GM12864 (cell line): ENCODE data around the gene SYNE1.
A peak's percentile ranks its signal among the peaks of the same experiment; 100 is the strongest.
"Not testable (repeated sequence)": the region's sequence is repeated elsewhere in the genome, so short reads cannot be mapped to it uniquely, and the experiment has no call there.

Experiments used
- DNase-seq: peaks from one replicate; pipeline ENCODE4 v3.0.0-alpha.2; 2011; ENCODE audit warnings: low read depth
- H3K4me3 ChIP-seq: 2 replicates; pipeline ENCODE4 v1.5.1; 2011; ENCODE audit warnings: mild to moderate bottlenecking, low read depth, low read length, control low read depth
- TF ChIP-seq, protein P1 (sequence below): IDR thresholded peaks from 2 replicates; pipeline ENCODE4 v1.5.1; 2011; ENCODE audit warnings: low read depth, mild to moderate bottlenecking, moderate library complexity, low read length, control low read depth, inconsistent platforms; ENCODE audit errors: missing control alignments

Gene SYNE1, protein sequence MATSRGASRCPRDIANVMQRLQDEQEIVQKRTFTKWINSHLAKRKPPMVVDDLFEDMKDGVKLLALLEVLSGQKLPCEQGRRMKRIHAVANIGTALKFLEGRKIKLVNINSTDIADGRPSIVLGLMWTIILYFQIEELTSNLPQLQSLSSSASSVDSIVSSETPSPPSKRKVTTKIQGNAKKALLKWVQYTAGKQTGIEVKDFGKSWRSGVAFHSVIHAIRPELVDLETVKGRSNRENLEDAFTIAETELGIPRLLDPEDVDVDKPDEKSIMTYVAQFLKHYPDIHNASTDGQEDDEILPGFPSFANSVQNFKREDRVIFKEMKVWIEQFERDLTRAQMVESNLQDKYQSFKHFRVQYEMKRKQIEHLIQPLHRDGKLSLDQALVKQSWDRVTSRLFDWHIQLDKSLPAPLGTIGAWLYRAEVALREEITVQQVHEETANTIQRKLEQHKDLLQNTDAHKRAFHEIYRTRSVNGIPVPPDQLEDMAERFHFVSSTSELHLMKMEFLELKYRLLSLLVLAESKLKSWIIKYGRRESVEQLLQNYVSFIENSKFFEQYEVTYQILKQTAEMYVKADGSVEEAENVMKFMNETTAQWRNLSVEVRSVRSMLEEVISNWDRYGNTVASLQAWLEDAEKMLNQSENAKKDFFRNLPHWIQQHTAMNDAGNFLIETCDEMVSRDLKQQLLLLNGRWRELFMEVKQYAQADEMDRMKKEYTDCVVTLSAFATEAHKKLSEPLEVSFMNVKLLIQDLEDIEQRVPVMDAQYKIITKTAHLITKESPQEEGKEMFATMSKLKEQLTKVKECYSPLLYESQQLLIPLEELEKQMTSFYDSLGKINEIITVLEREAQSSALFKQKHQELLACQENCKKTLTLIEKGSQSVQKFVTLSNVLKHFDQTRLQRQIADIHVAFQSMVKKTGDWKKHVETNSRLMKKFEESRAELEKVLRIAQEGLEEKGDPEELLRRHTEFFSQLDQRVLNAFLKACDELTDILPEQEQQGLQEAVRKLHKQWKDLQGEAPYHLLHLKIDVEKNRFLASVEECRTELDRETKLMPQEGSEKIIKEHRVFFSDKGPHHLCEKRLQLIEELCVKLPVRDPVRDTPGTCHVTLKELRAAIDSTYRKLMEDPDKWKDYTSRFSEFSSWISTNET (N-terminal part only)

DNA sequence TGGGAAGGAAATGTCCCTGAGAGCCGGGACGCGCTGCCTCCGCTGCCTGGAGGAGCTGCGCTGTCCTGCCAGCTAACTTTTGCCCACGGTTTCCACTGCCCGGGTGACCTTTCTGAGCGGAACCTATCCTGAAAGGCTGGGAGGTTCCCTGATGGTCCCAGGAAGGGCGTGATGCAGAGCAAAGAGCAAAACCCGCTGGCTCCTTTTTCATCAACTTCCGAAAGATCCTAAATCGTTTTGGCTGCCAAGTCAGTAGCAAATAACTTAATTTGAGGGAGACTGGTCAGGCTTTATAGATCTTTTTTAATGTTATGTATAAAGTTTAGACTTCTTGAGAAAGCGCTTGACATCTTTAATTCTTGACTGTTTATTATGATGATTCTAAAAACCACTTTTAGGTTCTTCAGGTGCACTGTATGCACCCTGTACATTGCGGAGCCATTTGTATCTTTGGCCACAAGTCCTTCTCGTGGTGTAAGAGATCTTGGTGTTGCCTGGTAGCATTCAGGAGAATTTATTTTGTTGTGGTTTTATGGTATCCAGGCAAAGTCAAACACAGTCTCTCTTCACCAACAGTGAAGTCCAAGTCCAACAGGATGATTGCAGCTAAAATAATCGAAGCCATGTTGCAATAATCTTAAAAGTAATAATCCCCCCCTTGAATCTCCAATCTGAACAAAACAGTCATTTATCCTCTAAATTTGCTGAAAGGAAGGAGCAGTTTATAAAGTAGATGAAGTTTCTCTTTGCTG, at the start of gene SYNE1:
Gene SYNE1, minus strand, starts transcription at position 67 of the 752 bp plus-strand sequence. CDS start 9,031 bp downstream, outside the sequence.
- TF ChIP-seq, protein P1, sequence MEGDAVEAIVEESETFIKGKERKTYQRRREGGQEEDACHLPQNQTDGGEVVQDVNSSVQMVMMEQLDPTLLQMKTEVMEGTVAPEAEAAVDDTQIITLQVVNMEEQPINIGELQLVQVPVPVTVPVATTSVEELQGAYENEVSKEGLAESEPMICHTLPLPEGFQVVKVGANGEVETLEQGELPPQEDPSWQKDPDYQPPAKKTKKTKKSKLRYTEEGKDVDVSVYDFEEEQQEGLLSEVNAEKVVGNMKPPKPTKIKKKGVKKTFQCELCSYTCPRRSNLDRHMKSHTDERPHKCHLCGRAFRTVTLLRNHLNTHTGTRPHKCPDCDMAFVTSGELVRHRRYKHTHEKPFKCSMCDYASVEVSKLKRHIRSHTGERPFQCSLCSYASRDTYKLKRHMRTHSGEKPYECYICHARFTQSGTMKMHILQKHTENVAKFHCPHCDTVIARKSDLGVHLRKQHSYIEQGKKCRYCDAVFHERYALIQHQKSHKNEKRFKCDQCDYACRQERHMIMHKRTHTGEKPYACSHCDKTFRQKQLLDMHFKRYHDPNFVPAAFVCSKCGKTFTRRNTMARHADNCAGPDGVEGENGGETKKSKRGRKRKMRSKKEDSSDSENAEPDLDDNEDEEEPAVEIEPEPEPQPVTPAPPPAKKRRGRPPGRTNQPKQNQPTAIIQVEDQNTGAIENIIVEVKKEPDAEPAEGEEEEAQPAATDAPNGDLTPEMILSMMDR: no peak
- DNase-seq: no peak
- peak within 1 kb of the TSS; percentile 8 for H3K4me3 ChIP-seq

DNA sequence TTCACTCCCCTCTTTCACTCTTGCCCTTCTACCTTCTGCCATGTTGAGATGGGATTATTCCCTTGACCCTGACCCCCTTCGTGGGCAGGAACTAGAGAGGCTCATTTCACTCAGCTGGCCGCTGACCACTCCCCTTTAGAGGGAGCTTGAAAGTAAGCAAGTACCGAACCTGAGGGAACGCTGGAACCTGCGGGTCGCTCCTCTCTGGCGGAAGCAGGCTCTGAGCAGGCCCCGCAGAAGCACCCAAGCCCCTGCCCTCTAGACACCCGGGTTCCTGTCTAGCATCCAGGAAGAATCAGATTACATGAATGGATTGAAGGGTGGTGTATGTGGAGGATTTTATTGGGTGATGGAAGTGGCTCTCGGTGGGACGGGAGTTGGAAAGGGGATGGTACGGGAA, 48.7 kb upstream of the SYNE1 start:
- TF ChIP-seq, protein P1: no peak
- DNase-seq: no peak
- H3K4me3 ChIP-seq: no peak overlapping the region

DNA sequence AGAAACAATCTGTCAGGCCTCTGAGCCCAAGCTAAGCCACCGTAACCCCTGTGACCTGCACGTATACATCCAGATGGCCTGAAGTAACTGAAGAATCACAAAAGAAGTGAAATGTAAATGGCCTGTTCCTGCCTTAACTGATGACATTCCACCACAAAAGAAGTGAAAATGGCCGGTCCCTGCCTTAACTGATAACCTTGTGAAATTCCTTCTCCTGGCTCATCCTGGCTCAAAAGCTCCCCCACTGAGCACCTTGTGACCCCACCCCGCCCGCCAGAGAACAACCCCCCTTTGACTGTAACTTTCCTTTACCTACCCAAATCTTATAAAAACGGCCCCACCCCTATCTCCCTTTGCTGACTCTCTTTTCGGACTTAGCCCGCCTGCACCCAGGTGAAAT, 45.8 kb upstream of the SYNE1 start:
- not testable (repeated sequence) for DNase-seq

DNA sequence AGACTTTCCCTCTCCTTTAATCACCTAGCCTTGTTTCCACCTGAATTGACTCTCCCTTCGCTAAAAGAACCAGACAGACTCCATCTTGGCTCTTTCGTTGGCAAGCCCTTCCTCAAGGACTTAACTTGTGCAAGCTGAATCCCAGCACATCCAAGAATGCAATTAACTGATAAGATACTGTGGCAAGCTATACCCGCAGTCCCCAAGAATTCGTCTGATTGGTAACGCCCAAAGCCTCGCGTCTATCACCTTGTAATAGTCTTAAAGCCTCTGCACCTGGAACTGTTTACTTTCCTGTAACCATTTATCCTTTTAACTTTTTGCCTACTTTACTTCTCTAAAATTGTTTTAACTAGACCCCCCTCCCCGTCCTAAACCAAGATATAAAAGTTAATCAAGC, 45.0 kb upstream of the SYNE1 start:
- no peak overlapping the region for H3K4me3 ChIP-seq
- TF ChIP-seq, protein P1: no peak
- DNase-seq: no peak

More for the DNA sequence above, 45.8 kb upstream of the SYNE1 start:
- H3K4me3 ChIP-seq: not testable (repeated sequence)

DNA sequence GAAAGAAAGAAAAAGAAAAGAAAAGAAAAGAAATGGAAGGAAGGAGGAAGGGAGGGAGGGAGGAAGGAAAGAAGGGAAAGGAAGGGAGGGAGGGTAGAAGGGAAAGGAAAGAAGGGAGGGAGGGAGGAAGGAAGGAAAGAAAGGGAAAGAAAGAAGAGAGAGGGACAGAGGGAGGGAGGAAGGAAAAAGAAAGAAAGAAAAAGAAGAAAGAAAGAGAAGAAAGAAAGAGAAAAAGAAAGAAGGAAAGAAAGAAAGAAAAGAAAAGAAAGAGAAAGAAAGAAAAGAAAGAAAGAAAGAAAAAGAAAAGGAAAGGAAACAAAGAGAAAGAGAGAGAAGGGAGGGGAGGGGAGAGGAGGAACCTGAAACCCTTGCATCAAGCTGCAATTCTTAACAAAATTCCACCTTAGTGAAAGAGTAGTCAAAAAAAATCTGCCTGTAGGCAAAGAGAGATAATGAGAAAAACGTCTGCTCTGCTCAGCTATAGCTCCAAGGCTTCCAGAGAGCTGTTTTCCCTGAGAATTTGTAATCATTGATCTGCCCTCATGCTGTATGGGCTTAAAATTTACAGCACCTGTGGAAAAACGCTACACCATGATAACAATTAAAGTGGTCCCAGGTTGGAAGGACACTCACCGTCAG, 43.8 kb upstream of the SYNE1 start:
- DNase-seq: no peak
- TF ChIP-seq, protein P1: no peak
- no peak overlapping the region for H3K4me3 ChIP-seq

- H3K4me3 ChIP-seq: no peak overlapping the region
- TF ChIP-seq, protein P1: no peak
- DNase-seq: no peak
Measured at GRCh38 chr6:152680151-152680550, 43.0 kb upstream of the SYNE1 start.
